Measurements from ENCODE around the gene MTHFR.

Gene MTHFR

DNA sequence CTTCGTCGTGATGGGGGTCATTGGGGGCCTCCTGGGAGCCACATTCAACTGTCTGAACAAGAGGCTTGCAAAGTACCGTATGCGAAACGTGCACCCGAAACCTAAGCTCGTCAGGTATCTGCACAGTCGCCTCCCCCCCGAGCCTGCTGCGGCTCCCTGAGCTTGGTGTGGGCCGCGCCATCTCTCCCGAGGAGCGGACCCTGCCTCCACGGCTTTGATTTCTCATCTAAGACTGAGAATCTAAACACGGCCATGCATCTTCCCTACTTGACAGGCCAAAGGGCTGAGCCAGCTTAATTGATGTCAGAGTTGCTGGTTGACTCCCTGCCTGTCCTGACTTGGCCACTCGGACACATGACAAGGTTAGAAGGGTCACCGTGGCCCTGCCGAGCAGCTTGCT is 22.7 kb upstream of the MTHFR start:
- TF ChIP-seq FOXM1 (IDR thresholded peaks at IDR 0.05; ENCODE audit: borderline replicate concordance, low read depth) (no peak), YY1 (IDR thresholded peaks at IDR 0.05; ENCODE audit: low read depth) (no peak), TAF1 (IDR thresholded peaks at IDR 0.05; ENCODE audit: low read depth) (no peak), TCF12 (IDR thresholded peaks at IDR 0.05; ENCODE audit: low read depth) (no peak), TEAD4 (IDR thresholded peaks at IDR 0.05) (no peak), EGR1 (IDR thresholded peaks at IDR 0.05) (no peak), NFIC (IDR thresholded peaks at IDR 0.05) (no peak), ZBTB7A (IDR thresholded peaks at IDR 0.05; ENCODE audit: low read depth) (no peak), CEBPB (IDR thresholded peaks at IDR 0.05) (no peak), CREB1 (IDR thresholded peaks at IDR 0.05; ENCODE audit: low read depth) (no peak), EP300 (IDR thresholded peaks at IDR 0.05; ENCODE audit: borderline replicate concordance) (no peak), RAD21 (IDR thresholded peaks at IDR 0.05; ENCODE audit: low read depth) (no peak)
- TF ChIP-seq, protein P1, sequence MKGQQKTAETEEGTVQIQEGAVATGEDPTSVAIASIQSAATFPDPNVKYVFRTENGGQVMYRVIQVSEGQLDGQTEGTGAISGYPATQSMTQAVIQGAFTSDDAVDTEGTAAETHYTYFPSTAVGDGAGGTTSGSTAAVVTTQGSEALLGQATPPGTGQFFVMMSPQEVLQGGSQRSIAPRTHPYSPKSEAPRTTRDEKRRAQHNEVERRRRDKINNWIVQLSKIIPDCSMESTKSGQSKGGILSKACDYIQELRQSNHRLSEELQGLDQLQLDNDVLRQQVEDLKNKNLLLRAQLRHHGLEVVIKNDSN (IDR thresholded peaks at IDR 0.05), result no peak
- TF ChIP-seq, protein P2, sequence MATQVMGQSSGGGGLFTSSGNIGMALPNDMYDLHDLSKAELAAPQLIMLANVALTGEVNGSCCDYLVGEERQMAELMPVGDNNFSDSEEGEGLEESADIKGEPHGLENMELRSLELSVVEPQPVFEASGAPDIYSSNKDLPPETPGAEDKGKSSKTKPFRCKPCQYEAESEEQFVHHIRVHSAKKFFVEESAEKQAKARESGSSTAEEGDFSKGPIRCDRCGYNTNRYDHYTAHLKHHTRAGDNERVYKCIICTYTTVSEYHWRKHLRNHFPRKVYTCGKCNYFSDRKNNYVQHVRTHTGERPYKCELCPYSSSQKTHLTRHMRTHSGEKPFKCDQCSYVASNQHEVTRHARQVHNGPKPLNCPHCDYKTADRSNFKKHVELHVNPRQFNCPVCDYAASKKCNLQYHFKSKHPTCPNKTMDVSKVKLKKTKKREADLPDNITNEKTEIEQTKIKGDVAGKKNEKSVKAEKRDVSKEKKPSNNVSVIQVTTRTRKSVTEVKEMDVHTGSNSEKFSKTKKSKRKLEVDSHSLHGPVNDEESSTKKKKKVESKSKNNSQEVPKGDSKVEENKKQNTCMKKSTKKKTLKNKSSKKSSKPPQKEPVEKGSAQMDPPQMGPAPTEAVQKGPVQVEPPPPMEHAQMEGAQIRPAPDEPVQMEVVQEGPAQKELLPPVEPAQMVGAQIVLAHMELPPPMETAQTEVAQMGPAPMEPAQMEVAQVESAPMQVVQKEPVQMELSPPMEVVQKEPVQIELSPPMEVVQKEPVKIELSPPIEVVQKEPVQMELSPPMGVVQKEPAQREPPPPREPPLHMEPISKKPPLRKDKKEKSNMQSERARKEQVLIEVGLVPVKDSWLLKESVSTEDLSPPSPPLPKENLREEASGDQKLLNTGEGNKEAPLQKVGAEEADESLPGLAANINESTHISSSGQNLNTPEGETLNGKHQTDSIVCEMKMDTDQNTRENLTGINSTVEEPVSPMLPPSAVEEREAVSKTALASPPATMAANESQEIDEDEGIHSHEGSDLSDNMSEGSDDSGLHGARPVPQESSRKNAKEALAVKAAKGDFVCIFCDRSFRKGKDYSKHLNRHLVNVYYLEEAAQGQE (IDR thresholded peaks at IDR 0.05; ENCODE audit: low read depth), result no peak
- TF ChIP-seq, protein P3, sequence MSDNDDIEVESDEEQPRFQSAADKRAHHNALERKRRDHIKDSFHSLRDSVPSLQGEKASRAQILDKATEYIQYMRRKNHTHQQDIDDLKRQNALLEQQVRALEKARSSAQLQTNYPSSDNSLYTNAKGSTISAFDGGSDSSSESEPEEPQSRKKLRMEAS (IDR thresholded peaks at IDR 0.05), result no peak

DNA sequence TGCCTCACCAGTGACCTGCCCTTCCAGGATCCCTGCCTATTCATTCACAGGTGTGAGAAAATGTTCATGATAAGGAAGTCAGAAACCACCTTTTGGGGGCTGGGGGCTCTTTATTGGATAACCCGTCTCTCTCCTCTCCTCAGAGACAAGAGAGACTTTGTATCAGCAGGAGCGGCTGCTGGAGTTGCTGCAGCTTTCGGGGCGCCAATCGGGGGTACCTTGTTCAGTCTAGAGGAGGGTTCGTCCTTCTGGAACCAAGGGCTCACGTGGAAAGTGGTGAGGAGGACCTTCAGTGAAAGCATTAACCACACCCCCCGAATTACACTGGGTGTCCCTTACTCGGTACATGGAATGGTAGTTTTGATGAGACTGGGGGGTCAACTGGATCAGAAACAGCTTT is 21.2 kb upstream of the MTHFR start:
- TF ChIP-seq YY1 (IDR thresholded peaks at IDR 0.05; ENCODE audit: low read depth) (no peak), RAD21 (IDR thresholded peaks at IDR 0.05; ENCODE audit: low read depth) (no peak), FOXM1 (IDR thresholded peaks at IDR 0.05; ENCODE audit: borderline replicate concordance, low read depth) (no peak), ZBTB7A (IDR thresholded peaks at IDR 0.05; ENCODE audit: low read depth) (no peak), EGR1 (IDR thresholded peaks at IDR 0.05) (no peak), TCF12 (IDR thresholded peaks at IDR 0.05; ENCODE audit: low read depth) (no peak), EP300 (IDR thresholded peaks at IDR 0.05; ENCODE audit: borderline replicate concordance) (no peak), TEAD4 (IDR thresholded peaks at IDR 0.05) (no peak), CEBPB (IDR thresholded peaks at IDR 0.05) (no peak), NFIC (IDR thresholded peaks at IDR 0.05) (no peak), TAF1 (IDR thresholded peaks at IDR 0.05; ENCODE audit: low read depth) (no peak)
- TF ChIP-seq, protein P1 (IDR thresholded peaks at IDR 0.05), result no peak
- TF ChIP-seq, protein P3 (IDR thresholded peaks at IDR 0.05), result no peak

DNA sequence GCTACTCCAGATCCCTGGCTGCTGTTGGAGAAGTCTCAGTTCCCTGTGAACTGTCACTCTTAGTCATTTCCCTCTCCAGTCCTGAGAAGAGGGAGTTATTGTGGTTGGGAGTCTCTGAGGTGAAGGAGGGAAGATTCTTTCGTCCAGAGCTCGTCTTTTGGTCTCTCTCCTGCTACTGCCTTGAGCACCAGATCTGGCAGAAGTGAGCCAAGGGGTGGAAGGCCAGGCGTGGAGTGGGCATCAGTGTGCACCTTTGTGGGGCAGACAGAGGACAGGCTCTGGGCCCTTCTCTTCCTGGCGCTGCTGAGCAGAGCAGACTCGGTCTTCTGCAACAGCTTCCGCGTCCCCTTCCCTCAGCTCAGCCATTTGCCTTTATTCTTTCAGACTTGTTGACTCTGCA is 19.4 kb upstream of the MTHFR start:
- TF ChIP-seq ZBTB7A (IDR thresholded peaks at IDR 0.05; ENCODE audit: low read depth) (no peak), EP300 (IDR thresholded peaks at IDR 0.05; ENCODE audit: borderline replicate concordance) (no peak), NFIC (IDR thresholded peaks at IDR 0.05) (no peak)
- TF ChIP-seq, protein P3 (IDR thresholded peaks at IDR 0.05), result no peak
- TF ChIP-seq, protein P1 (IDR thresholded peaks at IDR 0.05), result no peak
- TF ChIP-seq, protein P2 (IDR thresholded peaks at IDR 0.05; ENCODE audit: low read depth), result no peak

DNA sequence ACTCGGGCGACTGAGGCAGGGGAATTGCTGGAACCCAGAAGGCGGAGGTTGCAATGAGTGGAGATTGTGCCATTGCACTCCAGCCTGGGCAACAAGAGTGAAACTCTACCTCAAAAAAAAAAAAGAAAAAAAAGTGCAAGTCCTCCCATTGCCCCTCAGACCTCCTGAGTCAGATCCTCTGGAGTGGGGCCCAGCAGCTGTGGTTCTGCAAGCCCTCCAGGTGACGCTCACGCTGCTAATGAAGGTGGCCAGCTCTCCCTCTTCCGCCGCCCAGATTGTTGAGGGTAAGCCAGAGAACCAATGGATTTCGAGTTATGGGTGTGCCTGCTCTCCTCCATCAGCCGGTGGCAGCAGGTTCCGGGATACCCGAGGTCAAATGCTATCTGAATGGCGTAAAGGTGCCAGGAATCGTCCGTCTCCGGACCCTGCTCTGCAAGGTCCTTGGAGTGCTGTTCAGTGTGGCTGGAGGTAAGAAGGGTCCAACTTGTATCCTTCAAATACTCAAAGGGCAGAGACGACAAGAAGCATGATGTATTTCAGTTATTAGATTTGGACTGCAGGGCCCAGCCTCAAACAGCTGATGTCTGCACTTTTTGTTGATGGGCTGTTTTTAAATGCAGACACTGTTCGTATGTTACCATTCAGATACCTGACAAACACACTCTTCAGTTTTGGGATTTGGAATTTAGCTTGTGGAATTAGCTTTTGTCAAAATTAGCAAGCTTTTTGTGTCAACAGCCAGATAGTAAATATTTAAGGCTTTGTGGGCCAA is 17.8 kb upstream of the MTHFR start:
- no peak for TF ChIP-seq TAF1 (IDR thresholded peaks at IDR 0.05; ENCODE audit: low read depth)
- TF ChIP-seq FOXM1 (IDR thresholded peaks at IDR 0.05; ENCODE audit: borderline replicate concordance, low read depth), result no peak
- TF ChIP-seq TEAD4 (IDR thresholded peaks at IDR 0.05), result no peak
- no peak for TF ChIP-seq ZBTB7A (IDR thresholded peaks at IDR 0.05; ENCODE audit: low read depth)
- no peak for TF ChIP-seq CEBPB (IDR thresholded peaks at IDR 0.05)
- TF ChIP-seq NFIC (IDR thresholded peaks at IDR 0.05), result no peak
- no peak for TF ChIP-seq EGR1 (IDR thresholded peaks at IDR 0.05)
- TF ChIP-seq, protein P3 (IDR thresholded peaks at IDR 0.05), result no peak

DNA sequence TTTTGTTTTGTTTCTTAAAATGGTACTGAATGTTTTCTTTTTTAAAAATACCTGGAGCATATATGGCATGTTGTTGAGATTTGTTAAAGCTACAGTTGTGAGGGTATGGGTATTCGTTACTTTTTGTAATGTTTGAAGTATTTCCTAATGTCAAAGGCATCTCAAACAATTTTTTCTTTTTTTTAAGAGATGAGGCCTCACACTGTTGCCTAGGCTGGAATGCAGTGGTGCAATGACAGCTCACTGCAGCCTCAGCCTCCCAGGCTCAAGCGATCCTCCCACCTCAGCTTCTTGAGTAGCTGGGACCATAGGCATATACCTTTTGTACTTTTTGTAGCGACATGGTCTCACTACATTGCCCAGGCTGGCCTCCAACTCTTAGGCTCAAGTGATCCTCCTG is 16.3 kb upstream of the MTHFR start:
- no peak for TF ChIP-seq CEBPB (IDR thresholded peaks at IDR 0.05)
- TF ChIP-seq FOXM1 (IDR thresholded peaks at IDR 0.05; ENCODE audit: borderline replicate concordance, low read depth), result no peak
- TF ChIP-seq, protein P3 (IDR thresholded peaks at IDR 0.05), result no peak
- TF ChIP-seq RAD21 (IDR thresholded peaks at IDR 0.05; ENCODE audit: low read depth), result no peak
- no peak for TF ChIP-seq TAF1 (IDR thresholded peaks at IDR 0.05; ENCODE audit: low read depth)
- TF ChIP-seq EP300 (IDR thresholded peaks at IDR 0.05; ENCODE audit: borderline replicate concordance), result no peak
- no peak for TF ChIP-seq TCF12 (IDR thresholded peaks at IDR 0.05; ENCODE audit: low read depth)
- TF ChIP-seq EGR1 (IDR thresholded peaks at IDR 0.05), result no peak
- TF ChIP-seq, protein P1 (IDR thresholded peaks at IDR 0.05), result no peak
- TF ChIP-seq CREB1 (IDR thresholded peaks at IDR 0.05; ENCODE audit: low read depth), result no peak
